Measurements from ENCODE around the gene GRIK5. TPM values are rescaled to one million over a fixed set of nuclear protein-coding genes. Genes with fewer than 3 reads are reported as not detected.
"Not testable (repeated sequence)": the region's sequence is repeated elsewhere in the genome, so short reads cannot be mapped to it uniquely, and the experiment has no call there.

The GRIK5 gene
- polyA plus RNA-seq, 3 donors: 19.1 to 20.0 (median 19.4) TPM

- no peak for DNase-seq (ENCODE audit: low read depth in 3 of 3, low spot score in 2 of 3)
These were observed 48.8 kb downstream of the GRIK5 start for GRCh38 chr19:42021185-42021584.

- DNase-seq (ENCODE audit: low read depth in 3 of 3, low spot score in 2 of 3): no peak
These were observed 51.4 kb downstream of the GRIK5 start for GRCh38 chr19:42018503-42019193.

GRCh38 chr19:42017040-42017439, 53.0 kb downstream of the GRIK5 start:
- no peak for DNase-seq (ENCODE audit: low read depth in 3 of 3, low spot score in 2 of 3)

GRCh38 chr19:42012747-42013146, 57.3 kb downstream of the GRIK5 start:
- not testable (repeated sequence) for DNase-seq (ENCODE audit: low read depth in 3 of 3, low spot score in 2 of 3)

GRCh38 chr19:42010245-42011126, 59.5 kb downstream of the GRIK5 start:
- no peak for DNase-seq (ENCODE audit: low read depth in 3 of 3, low spot score in 2 of 3)

- no peak for DNase-seq (ENCODE audit: low read depth in 3 of 3, low spot score in 2 of 3)
These were observed 63.4 kb downstream of the GRIK5 start for GRCh38 chr19:42006569-42006968.

- no peak for DNase-seq (ENCODE audit: low read depth in 3 of 3, low spot score in 2 of 3)
These were observed 64.5 kb downstream of the GRIK5 start for GRCh38 chr19:42005504-42005903.

GRCh38 chr19:42003506-42004294, 66.3 kb downstream of the GRIK5 start:
- DNase-seq (ENCODE audit: low read depth in 3 of 3, low spot score in 2 of 3): no peak

- no peak for DNase-seq (ENCODE audit: low read depth in 3 of 3, low spot score in 2 of 3)
These were observed 70.2 kb downstream of the GRIK5 start for GRCh38 chr19:41999878-42000208.

- no peak for DNase-seq (ENCODE audit: low read depth in 3 of 3, low spot score in 2 of 3)
These were observed 70.7 kb downstream of the GRIK5 start for GRCh38 chr19:41999071-41999877.

GRCh38 chr19:41998246-41999020, 71.6 kb downstream of the GRIK5 start:
- DNase-seq (ENCODE audit: low read depth in 3 of 3, low spot score in 2 of 3): no peak

GRCh38 chr19:41997851-41998229, 72.2 kb downstream of the GRIK5 start:
- no peak for DNase-seq (ENCODE audit: low read depth in 3 of 3, low spot score in 2 of 3)

- no peak for DNase-seq (ENCODE audit: low read depth in 3 of 3, low spot score in 2 of 3)
These were observed 72.7 kb downstream of the GRIK5 start for GRCh38 chr19:41997121-41997850.

GRCh38 chr19:41995959-41996797, 73.8 kb downstream of the GRIK5 start:
- DNase-seq (ENCODE audit: low read depth in 3 of 3, low spot score in 2 of 3): no peak

GRCh38 chr19:41994994-41995958, 74.7 kb downstream of the GRIK5 start:
- DNase-seq (ENCODE audit: low read depth in 3 of 3, low spot score in 2 of 3): no peak

- DNase-seq (ENCODE audit: low read depth in 3 of 3, low spot score in 2 of 3): no peak
These were observed 75.5 kb downstream of the GRIK5 start for GRCh38 chr19:41994521-41994971.

All from right renal cortex interstitium (tissue), 3 donors.